Islet precursor cell (in vitro differentiated cells): ENCODE results near the gene P2RX5.
"Not testable (repeated sequence)": the region's sequence is repeated elsewhere in the genome, so short reads cannot be mapped to it uniquely, and the experiment has no call there.

Experiments
- DNase-seq: peaks from one replicate; pipeline ENCODE4 v3.0.0-alpha.2; 2018

P2RX5 gene, protein sequence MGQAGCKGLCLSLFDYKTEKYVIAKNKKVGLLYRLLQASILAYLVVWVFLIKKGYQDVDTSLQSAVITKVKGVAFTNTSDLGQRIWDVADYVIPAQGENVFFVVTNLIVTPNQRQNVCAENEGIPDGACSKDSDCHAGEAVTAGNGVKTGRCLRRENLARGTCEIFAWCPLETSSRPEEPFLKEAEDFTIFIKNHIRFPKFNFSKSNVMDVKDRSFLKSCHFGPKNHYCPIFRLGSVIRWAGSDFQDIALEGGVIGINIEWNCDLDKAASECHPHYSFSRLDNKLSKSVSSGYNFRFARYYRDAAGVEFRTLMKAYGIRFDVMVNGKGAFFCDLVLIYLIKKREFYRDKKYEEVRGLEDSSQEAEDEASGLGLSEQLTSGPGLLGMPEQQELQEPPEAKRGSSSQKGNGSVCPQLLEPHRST

GRCh38 chr17:3695723-3696411 is at the start of gene P2RX5:
P2RX5 (minus strand) TSS chr17:3696155; CDS start chr17:3696005, 150 bp downstream.
- DNase-seq = peak; percentile 87

- DNase-seq = no peak
Measured at GRCh38 chr17:3745071-3745470, 49.1 kb upstream of the P2RX5 start.

- no peak for DNase-seq
Measured at GRCh38 chr17:3744014-3744413, 48.1 kb upstream of the P2RX5 start.

- DNase-seq = no peak
Measured at GRCh38 chr17:3740611-3741073, 44.7 kb upstream of the P2RX5 start.

- DNase-seq = no peak
Measured at GRCh38 chr17:3739422-3740124, 43.6 kb upstream of the P2RX5 start.

GRCh38 chr17:3738562-3739295 is 42.8 kb upstream of the P2RX5 start:
- DNase-seq = no peak

DNA sequence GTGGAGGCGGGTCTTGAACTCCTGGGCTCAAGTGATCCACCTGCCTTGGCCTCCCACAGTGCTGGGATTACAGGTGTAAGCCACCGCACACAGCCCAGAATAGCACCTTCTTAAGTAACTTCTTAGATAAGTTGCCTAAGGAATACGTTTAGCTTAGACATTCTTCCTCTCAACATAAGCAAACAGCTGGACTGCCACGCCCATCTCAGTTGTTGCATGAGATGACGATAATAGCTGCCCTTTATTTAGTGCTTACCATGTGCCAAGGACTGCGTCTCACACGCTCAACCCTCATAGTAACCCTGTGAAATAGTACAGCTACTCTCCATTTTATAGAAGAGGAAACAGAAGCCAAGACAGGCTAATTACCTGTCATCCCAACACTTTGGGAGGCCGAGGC is 39.6 kb upstream of the P2RX5 start:
- no peak for DNase-seq

DNA sequence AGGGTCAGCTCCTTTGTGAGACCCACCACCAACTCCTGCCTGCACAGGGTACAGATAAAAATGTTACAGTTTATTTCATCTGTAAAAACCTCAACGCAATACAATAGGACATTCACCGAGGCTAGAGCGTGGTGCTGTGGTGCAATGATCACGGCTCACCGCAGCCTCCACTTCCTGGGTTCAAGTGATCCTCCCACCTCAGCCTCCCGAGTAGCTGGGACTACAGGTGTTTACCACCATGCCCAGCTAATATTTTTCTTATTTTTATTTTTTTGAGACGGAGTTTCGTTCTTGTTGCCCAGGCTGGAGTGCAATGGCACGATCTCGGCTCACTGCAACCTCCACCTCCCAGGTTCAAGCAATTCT is 38.9 kb upstream of the P2RX5 start:
- DNase-seq = not testable (repeated sequence)

DNA sequence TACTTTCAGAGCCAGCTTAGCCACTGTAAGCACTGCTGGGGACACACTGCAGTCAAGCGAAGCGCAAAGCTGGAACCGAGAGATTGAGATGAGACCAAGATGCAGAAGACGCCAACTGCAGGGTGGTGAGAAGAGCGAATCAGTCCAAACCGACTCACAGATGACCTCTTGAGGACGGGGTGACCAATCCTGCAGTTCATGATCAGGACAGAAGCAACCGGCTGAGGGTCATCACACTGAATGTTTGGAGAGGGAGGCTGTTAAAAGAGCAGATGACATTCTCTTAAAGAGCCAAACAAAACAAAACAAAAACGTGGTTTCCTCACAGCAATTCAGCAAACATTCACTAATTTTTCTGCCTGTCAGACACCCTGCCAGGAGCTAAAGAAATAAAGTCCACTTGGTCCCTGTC is 36.3 kb upstream of the P2RX5 start:
- no peak for DNase-seq

GRCh38 chr17:3730881-3731429 is 35.0 kb upstream of the P2RX5 start:
- no peak for DNase-seq

DNA sequence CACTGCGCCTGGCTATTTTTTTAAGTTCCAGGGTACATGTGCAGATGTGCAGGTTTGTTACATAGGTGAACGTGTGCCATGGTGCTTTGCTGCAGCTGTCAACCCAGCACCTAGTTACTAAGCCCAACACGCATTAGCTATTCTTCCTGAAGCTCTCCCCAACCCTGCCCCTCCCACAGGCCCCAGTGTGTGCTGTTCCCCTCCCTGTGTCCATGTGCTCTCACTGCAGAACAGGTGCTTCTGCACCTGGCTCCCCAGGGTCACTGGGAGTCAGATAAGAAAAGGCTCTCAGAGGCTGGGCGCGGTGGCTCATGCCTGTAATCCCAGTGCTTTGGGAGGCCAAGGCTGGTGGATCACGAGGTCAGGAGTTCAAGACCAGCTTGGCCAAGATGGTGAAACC is 33.9 kb upstream of the P2RX5 start:
- no peak for DNase-seq

- not testable (repeated sequence) for DNase-seq
Measured at GRCh38 chr17:3728099-3728498, 32.1 kb upstream of the P2RX5 start.

GRCh38 chr17:3727041-3727440 is 31.1 kb upstream of the P2RX5 start:
- no peak for DNase-seq

DNA sequence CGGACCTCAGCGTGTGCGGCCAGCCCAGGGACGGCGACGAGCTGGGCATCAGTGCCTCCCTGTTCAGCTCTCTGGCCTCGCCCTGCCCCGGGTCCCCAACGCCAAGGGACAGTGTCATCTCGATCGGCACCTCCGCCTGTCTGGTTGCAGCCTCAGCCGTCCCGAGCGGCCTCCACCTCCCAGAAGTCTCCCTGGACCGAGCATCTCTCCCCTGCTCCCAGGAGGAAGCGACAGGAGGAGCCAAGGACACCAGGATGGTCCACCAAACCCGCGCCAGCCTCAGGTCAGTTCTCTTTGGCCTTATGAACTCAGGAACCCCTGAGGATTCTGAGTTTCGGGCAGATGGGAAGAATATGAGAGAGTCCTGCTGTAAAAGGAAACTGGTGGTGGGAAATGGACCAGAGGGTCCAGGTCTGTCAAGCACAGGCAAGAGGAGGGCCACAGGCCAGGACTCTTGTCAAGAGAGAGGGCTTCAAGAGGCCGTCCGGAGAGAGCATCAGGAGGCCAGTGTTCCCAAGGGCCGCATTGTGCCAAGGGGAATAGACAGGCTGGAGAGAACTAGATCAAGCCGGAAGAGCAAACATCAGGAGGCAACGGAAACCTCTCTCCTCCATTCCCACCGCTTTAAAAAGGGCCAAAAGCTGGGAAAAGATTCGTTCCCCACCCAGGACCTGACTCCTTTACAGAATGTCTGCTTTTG is 28.6 kb upstream of the P2RX5 start:
- peak; percentile 72 for DNase-seq

- peak; percentile 95 for DNase-seq
Measured at GRCh38 chr17:3723556-3724377, 27.8 kb upstream of the P2RX5 start, which contains the start of gene HASPIN. HASPIN (plus strand) TSS chr17:3723903; CDS start chr17:3723936, 33 bp downstream.

DNA sequence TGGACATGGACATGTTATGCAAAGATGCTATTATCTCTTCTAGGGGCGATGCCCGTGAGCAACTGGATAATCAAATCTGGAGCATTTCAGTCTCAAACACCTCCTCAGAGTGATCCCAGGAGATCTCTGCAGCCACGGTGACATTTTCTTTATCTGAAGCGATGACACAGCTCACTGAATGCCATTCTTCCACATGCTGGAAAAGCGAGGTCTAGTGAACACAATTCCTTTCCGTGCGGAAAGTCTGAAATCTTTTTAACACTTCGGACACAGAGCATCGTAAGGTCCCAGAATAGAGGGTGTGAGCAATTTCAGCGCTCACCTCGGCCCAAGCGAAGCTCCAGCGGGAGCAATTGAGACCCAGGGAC is 27.2 kb upstream of the P2RX5 start:
- DNase-seq = no peak

DNA sequence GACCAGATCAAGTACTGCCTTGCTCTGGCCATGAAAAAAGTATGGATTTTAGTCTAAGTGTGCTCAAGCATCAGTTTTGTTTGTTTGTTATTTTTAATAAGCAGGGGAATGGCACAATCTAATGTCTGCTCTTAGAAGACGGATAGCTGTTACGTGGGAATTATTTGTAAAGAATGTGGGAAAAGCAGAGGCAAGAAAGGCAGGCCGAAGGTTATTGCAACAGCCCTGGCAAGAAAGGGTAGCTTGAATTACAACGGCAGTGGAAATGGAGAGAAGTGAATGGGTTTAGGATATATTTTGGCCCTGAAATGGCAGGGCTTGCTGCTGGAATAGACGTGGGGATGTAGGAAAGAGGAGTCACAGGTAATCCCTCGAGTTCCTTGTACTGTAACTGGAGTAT is 26.8 kb upstream of the P2RX5 start:
- no peak for DNase-seq

DNA sequence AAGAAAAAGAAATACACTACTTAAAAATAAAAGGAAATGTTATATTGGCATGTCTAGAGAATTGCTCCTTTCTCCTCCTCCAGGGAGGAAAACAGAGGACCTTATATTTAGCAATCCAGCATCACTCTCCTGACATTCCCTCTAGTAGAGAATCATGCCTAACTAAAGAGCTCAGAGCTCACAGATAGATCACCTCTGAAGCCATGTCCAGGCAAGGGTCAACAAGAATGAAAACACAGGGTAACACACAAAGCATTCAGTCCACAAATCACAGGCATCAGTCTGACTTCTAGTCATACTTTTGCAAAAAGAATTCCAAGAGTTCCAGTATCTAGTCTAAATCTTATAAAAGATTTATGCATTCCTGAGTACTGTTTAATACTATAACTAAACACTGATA is 23.3 kb upstream of the P2RX5 start:
- no peak for DNase-seq

DNA sequence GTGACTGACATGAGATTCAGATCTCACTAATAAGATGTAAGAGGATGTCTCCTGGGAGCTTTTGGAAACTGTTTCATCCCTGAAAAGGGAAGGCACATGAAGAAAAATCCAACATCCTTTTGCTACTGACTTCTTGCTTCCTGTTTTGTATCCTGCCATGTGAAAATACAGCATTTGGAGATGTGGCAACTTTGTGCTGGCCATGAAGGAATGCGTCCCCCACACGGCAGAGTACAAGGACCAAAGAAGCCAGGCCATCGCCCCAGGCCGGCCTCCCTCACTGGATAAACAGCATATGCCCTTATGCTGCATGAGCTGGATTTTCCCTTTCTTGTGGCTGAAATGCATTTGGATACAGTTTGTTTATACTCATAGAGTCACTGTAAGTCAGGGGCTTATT is 22.2 kb upstream of the P2RX5 start:
- no peak for DNase-seq

DNA sequence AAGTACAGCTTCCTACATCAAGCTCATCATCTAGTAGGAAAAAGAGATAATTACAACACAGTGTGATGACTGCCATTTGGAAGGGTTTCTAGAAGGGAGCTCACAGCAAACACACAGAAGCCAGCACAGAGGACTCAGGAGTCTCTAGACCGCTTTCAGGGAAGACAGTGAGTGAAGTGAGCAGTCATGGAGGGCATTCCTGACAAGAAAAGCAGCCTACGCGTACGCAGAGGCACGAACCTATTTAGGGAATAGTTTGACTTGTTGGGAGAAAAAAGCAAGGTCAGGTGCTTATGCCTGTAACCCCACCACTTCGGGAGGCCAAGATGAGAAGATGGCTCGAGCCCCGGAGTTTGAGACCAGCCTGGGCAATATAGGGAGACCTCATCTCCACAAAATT is 19.3 kb upstream of the P2RX5 start:
- no peak for DNase-seq
